Mesendoderm (in vitro differentiated cells): ENCODE measurements around the gene OPN3.
"Not testable (repeated sequence)": the region's sequence is repeated elsewhere in the genome, so short reads cannot be mapped to it uniquely, and the experiment has no call there.

Experiments
- DNase-seq: peaks from one replicate; pipeline ENCODE4 v3.0.0; 2013
- H2AK5ac ChIP-seq: 2 replicates; pipeline ENCODE4 v1.6.1; 2013; ENCODE audit warnings: low read length, inconsistent platforms
- H2BK120ac ChIP-seq: 2 replicates; pipeline ENCODE4 v1.6.1; 2013; ENCODE audit warnings: low read depth, mild to moderate bottlenecking, low read length, moderate library complexity, mixed read lengths
- H2BK15ac ChIP-seq: replicated peaks from 2 replicates; pipeline ENCODE4 v1.6.1; 2013; ENCODE audit warnings: low read depth, mild to moderate bottlenecking, moderate library complexity
- H2BK5ac ChIP-seq: 2 replicates; pipeline ENCODE4 v1.6.1; 2013; ENCODE audit warnings: low read length, inconsistent platforms
- H3K18ac ChIP-seq: 2 replicates; pipeline ENCODE4 v1.6.1; 2013; ENCODE audit warnings: mild to moderate bottlenecking, low read length, mixed read lengths
- H3K23ac ChIP-seq: one replicate; pipeline ENCODE4 v1.6.1; 2013; ENCODE audit warnings: low read length
- H3K27ac ChIP-seq: 2 replicates; pipeline ENCODE4 v1.5.1; 2013; ENCODE audit warnings: low read depth, mild to moderate bottlenecking, inconsistent platforms, low read length, moderate library complexity
- H3K27me3 ChIP-seq: 2 replicates; pipeline ENCODE4 v1.6.1; 2013; ENCODE audit warnings: low read length, control low read depth, mild to moderate bottlenecking, inconsistent platforms; ENCODE audit not compliant: insufficient read depth, poor library complexity
- H3K36me3 ChIP-seq: 2 replicates; pipeline ENCODE4 v1.6.1; 2013; ENCODE audit warnings: low read length, inconsistent platforms; ENCODE audit not compliant: control insufficient read depth, insufficient read depth
- H3K4ac ChIP-seq: one replicate; pipeline ENCODE4 v1.6.1; 2013; ENCODE audit warnings: low read depth, mild to moderate bottlenecking, low read length, moderate library complexity
- H3K4me1 ChIP-seq: 2 replicates; pipeline ENCODE4 v1.6.1; 2013; ENCODE audit warnings: low read depth, low read length, inconsistent platforms; ENCODE audit not compliant: control insufficient read depth
- H3K4me2 ChIP-seq: 2 replicates; pipeline ENCODE4 v1.6.1; 2013; ENCODE audit warnings: low read length
- H3K4me3 ChIP-seq: 2 replicates; pipeline ENCODE4 v1.5.1; 2013; ENCODE audit warnings: mild to moderate bottlenecking, low read length
- H3K56ac ChIP-seq: one replicate; pipeline ENCODE4 v1.6.1; 2013; ENCODE audit warnings: low read length
- H3K79me1 ChIP-seq: 2 replicates; pipeline ENCODE4 v1.6.1; 2013; ENCODE audit warnings: low read length, inconsistent platforms
- H3K79me2 ChIP-seq: 2 replicates; pipeline ENCODE4 v1.6.1; 2013; ENCODE audit warnings: mild to moderate bottlenecking, low read length; ENCODE audit not compliant: control insufficient read depth, insufficient read depth
- H3K9ac ChIP-seq: 2 replicates; pipeline ENCODE4 v1.6.1; 2013; ENCODE audit warnings: low read length, inconsistent platforms
- H4K5ac ChIP-seq: one replicate; pipeline ENCODE4 v1.6.1; 2013; ENCODE audit warnings: low read length
- H4K8ac ChIP-seq: one replicate; pipeline ENCODE4 v1.6.1; 2013; ENCODE audit warnings: low read depth, mild to moderate bottlenecking, control low read depth, low read length, moderate library complexity
- WGBS: extraction: QIAGEN DNeasy Blood & Tissue Kit; methylation state at CpG from one replicate; pipeline ENCODE4 v1.1.7; 2013; ENCODE audit warnings: low lambda C conversion rate, missing lambda C conversion rate; ENCODE audit not compliant: insufficient coverage; ENCODE audit errors: extremely low coverage; 5-methylcytosine and 5-hydroxymethylcytosine counted together

The OPN3 gene

DNA sequence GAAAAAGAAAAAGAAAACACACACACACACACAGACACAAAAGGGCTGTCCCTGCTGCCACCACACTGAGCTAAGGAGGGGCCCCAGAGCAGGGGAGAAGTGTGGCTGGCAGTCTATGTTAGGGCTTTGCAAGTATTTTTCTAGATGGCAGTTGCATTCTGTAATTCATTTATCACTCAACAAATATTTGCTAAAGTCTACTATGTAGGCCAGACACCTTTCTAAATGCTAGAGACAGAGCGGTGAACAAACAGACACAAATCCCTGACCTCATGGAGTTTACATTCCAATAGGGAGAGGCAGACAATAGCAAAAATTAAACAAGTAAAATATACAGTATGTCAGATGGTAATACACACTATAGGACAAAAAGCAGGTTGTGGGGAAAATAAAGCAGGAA, 32.1 kb upstream of the OPN3 start:
- no peak overlapping the region for H2BK5ac ChIP-seq
- H3K79me2 ChIP-seq: no peaks in the 10 kb centered on the region
- H2BK15ac ChIP-seq: no peak overlapping the region
- no peaks in the 10 kb centered on the region for H3K79me1 ChIP-seq
- no peak overlapping the region for H3K4ac ChIP-seq
- H3K36me3 ChIP-seq: no peaks in the 10 kb centered on the region
- H3K27me3 ChIP-seq: no peaks in the 10 kb centered on the region
- WGBS: no CpG with 5 or more reads among the region's 1 CpG
- no peak overlapping the region for H3K4me2 ChIP-seq
- H3K56ac ChIP-seq: no peak overlapping the region
- no peak overlapping the region for H2AK5ac ChIP-seq
- no peak for DNase-seq
- H3K4me1 ChIP-seq: no peaks in the 10 kb centered on the region
- H2BK120ac ChIP-seq: no peak overlapping the region
- H3K18ac ChIP-seq: no peak overlapping the region
- H4K8ac ChIP-seq: no peak overlapping the region
- H3K27ac ChIP-seq: no peak overlapping the region
- H3K23ac ChIP-seq: no peak overlapping the region
- H3K4me3 ChIP-seq: no peak overlapping the region
- no peak overlapping the region for H3K9ac ChIP-seq
- H4K5ac ChIP-seq: no peak overlapping the region

DNA sequence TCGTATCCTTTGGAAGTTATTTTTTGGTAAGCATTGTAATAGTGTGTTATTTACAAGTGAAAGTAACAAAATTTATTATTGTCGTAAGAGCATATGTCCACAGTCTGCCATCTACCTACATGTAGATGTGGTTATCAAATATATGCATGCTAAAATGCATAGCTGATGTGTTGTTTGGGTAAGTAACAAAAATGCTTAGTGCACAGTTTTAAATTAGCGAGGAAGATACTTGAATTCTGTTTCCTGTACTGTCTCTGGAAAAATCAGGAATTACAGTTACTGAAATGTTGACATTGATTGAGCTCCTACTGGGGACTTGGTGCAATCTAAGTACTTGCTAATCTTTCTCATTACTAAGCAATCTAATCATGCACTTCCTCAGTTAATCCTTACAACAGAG, 26.2 kb upstream of the OPN3 start:
- no peaks in the 10 kb centered on the region for H3K27me3 ChIP-seq

DNA sequence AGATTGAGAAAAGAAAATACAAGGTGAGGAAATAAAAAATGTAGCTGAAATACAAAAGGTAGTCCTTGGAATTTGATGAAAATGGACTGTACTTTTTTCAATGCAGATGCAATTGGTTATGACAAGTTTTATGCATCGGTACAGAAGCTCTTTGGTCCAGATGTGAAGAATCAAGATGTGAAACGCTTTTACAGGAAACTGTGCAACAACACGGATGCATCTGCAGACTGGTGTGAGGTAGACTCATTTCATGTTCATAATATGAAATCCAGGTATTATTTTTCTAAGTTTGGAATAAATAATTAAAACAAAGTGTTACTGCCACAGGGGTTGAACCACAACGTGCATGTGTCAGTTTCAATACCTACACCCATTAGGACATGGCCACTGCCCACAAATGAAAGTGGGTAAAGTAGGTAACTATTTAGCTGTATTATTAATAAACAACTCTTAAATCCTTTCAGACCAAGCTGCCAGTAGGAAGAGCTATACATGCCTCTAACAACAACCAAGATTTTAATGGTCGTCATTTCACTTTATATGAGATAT, 20.3 kb upstream of the OPN3 start:
- H3K79me2 ChIP-seq: no peaks in the 10 kb centered on the region
- no peak overlapping the region for H4K5ac ChIP-seq
- no peak overlapping the region for H3K23ac ChIP-seq
- no peak overlapping the region for H3K4me2 ChIP-seq
- H3K36me3 ChIP-seq: no peaks in the 10 kb centered on the region
- no peak overlapping the region for H3K4ac ChIP-seq
- H3K9ac ChIP-seq: no peak overlapping the region
- H3K18ac ChIP-seq: no peak overlapping the region
- H3K79me1 ChIP-seq: no peaks in the 10 kb centered on the region
- no peaks in the 10 kb centered on the region for H3K4me1 ChIP-seq
- no peak overlapping the region for H3K56ac ChIP-seq
- no CpG with 5 or more reads among the region's 5 CpGs for WGBS
- no peak overlapping the region for H2BK5ac ChIP-seq
- H2BK120ac ChIP-seq: no peak overlapping the region
- no peaks in the 10 kb centered on the region for H3K27me3 ChIP-seq
- H2AK5ac ChIP-seq: no peak overlapping the region
- no peak overlapping the region for H4K8ac ChIP-seq
- H3K4me3 ChIP-seq: no peak overlapping the region
- no peak overlapping the region for H3K27ac ChIP-seq
- no peak overlapping the region for H2BK15ac ChIP-seq
- no peak for DNase-seq

More for the DNA sequence above, 26.2 kb upstream of the OPN3 start:
- no peak overlapping the region for H3K27ac ChIP-seq
- H3K18ac ChIP-seq: no peak overlapping the region
- H3K23ac ChIP-seq: no peak overlapping the region
- no peak overlapping the region for H2BK5ac ChIP-seq
- H3K4me2 ChIP-seq: no peak overlapping the region
- no peak overlapping the region for H4K8ac ChIP-seq
- H3K56ac ChIP-seq: no peak overlapping the region
- no peak overlapping the region for H4K5ac ChIP-seq
- H3K9ac ChIP-seq: no peak overlapping the region
- H3K79me2 ChIP-seq: no peaks in the 10 kb centered on the region
- no peaks in the 10 kb centered on the region for H3K79me1 ChIP-seq
- H2BK15ac ChIP-seq: no peak overlapping the region
- no peaks in the 10 kb centered on the region for H3K36me3 ChIP-seq
- no CpG with 5 or more reads among the region's 3 CpGs for WGBS
- no peak overlapping the region for H3K4ac ChIP-seq
- H2AK5ac ChIP-seq: no peak overlapping the region
- no peak overlapping the region for H3K4me3 ChIP-seq
- DNase-seq: no peak
- no peaks in the 10 kb centered on the region for H3K4me1 ChIP-seq
- H2BK120ac ChIP-seq: no peak overlapping the region

DNA sequence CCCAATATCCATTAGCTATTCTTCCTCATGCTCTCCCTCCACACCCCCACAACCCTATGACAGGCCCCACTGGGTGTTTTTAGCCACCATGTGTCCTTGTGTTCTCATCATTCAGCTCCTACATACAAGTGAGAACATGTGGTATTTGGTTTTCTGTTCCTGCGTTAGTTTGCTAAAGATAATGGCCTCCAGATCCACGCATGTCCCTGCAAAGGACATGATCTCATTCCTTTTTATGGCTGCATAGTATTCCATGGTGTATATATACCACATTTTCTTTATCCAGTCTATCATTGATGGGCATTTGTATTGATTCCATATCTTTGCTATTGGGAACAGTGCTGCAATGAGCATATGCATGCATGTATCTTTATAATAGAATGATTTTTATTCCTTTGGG, 18.8 kb upstream of the OPN3 start:
- H3K9ac ChIP-seq, H3K4me1 ChIP-seq, H3K79me1 ChIP-seq, H3K36me3 ChIP-seq, H3K27ac ChIP-seq, H2AK5ac ChIP-seq, H3K4ac ChIP-seq, DNase-seq, H3K18ac ChIP-seq, H2BK5ac ChIP-seq, H2BK15ac ChIP-seq, H3K27me3 ChIP-seq, H3K79me2 ChIP-seq, H3K4me2 ChIP-seq, H4K8ac ChIP-seq, H4K5ac ChIP-seq, H3K23ac ChIP-seq, H2BK120ac ChIP-seq, H3K56ac ChIP-seq, H3K4me3 ChIP-seq: not testable (repeated sequence)
- no CpG with 5 or more reads among the region's 2 CpGs for WGBS

DNA sequence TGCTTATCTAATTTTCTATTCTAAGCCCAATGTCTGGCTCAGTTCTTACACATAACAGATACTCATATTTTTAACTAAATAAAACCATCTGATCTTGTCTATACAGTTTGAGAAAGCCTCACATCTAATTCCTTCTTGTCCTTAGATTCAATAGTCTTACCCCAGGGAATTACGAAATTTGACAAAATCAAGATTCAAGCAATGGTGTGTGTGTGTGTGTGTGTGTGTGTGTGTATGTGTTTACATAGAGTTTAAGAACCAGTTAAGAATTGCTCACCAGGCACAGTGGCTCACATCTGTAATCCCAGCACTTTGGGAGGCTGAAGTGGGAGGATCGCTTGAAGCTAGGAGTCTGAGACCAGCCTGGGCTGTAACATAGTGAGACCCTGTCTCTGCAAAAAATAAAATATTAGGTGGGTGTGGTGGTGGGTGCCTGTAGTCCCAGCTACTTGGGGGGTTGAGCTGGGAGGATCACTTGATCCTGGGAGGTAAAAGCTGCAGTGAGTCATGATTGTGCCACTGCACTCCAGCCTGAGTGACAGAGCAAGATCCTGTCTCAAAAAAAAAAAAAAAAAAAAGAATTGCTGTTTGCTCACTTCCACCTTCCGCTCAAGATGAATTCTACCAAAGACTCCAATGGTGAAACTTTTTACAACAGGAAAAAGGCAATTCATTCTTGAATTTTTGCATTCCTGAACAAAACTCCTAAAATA, 18.1 kb upstream of the OPN3 start:
- WGBS: no CpG with 5 or more reads among the region's 3 CpGs
- H3K27ac ChIP-seq: no peak overlapping the region
- H3K4me3 ChIP-seq: no peak overlapping the region
- no peak overlapping the region for H3K4me2 ChIP-seq
- no peak overlapping the region for H3K4ac ChIP-seq
- no peaks in the 10 kb centered on the region for H3K27me3 ChIP-seq
- no peaks in the 10 kb centered on the region for H3K4me1 ChIP-seq
- no peak overlapping the region for H3K56ac ChIP-seq
- no peak overlapping the region for H2BK5ac ChIP-seq
- H3K79me2 ChIP-seq: no peaks in the 10 kb centered on the region
- no peak overlapping the region for H4K8ac ChIP-seq
- no peak overlapping the region for H2BK120ac ChIP-seq
- H3K18ac ChIP-seq: no peak overlapping the region
- no peaks in the 10 kb centered on the region for H3K36me3 ChIP-seq
- no peak overlapping the region for H2BK15ac ChIP-seq
- no peak overlapping the region for H3K23ac ChIP-seq
- H2AK5ac ChIP-seq: no peak overlapping the region
- H3K9ac ChIP-seq: no peak overlapping the region
- no peak overlapping the region for H4K5ac ChIP-seq
- no peaks in the 10 kb centered on the region for H3K79me1 ChIP-seq
- DNase-seq: no peak

DNA sequence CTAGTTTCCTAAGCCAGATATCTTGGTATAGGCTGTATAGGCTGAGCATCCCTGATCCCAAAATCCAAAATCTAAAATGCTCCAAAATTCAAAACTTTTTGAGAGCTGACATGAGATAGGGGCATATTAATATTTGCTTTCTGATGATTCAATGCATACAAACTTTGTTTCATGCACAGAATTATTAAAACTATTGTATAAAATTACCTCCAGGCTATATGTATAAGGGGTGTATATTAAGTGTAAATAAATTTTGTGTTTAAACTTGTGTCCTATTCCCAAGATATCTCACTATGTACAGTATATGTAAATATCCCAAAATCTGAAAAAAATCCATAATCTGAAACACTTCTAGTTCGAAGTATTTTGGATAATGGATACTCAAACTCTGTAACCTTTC, 14.5 kb upstream of the OPN3 start:
- Histone ChIP-seq H2BK5ac (no peak overlapping the region), H3K23ac (no peak overlapping the region), H3K27me3 (no peaks in the 10 kb centered on the region), H4K5ac (no peak overlapping the region), H2AK5ac (no peak overlapping the region), H3K79me1 (no peaks in the 10 kb centered on the region), H3K4me1 (no peaks in the 10 kb centered on the region), H3K56ac (no peak overlapping the region), H4K8ac (no peak overlapping the region), H3K18ac (no peak overlapping the region), H3K4me2 (no peak overlapping the region), H3K9ac (no peak overlapping the region), H3K36me3 (no peaks in the 10 kb centered on the region), H3K79me2 (no peaks in the 10 kb centered on the region), H3K4ac (no peak overlapping the region), H3K27ac (no peak overlapping the region), H3K4me3 (no peak overlapping the region), H2BK120ac (no peak overlapping the region), H2BK15ac (no peak overlapping the region)
- DNase-seq: no peak
- no CpG with 5 or more reads among the region's 1 CpG for WGBS
